Natural killer cell (primary cell): ENCODE results near the gene LIME1. TPM values are rescaled to one million over a fixed set of nuclear protein-coding genes. Genes with fewer than 3 reads are reported as not detected.

ENCODE experiments used
- total RNA-seq, 4 donors: library from RNA; stranded (reverse); fragments of 120-200 nt in 1 of 4; gene quantifications; one replicate each; pipeline versions ENCODE4 v1.2.3 to v1.2.4, GENCODE V29; 2013 to 2022

The LIME1 gene
- total RNA-seq, 3 donors from 2014 or later (not counting 1 experiment from before 2014, with no cell fraction given) = 86.5 to 94.4 (median 91.7) TPM

Other genes starting within 250 kb of the LIME1 start
- under 1 TPM; 0.14 to 0.86 (median 0.35) TPM for gene EEF1A2, start 237.6 kb upstream of the LIME1 start, total RNA-seq
- gene PPDPF, start 215.9 kb upstream of the LIME1 start, total RNA-seq = 100 to 1,000 TPM in 2 of 3 donors, 10 to 100 TPM in 1; 95.5 to 197 (median 159) TPM
- gene PTK6, start 199.3 kb upstream of the LIME1 start, total RNA-seq = under 1 TPM in 2 of 3 donors, not detected in 1; 0.16 to 0.48 TPM
- gene SRMS, start 188.9 kb upstream of the LIME1 start, total RNA-seq = under 1 TPM in 2 of 3 donors, not detected in 1; 0.16 to 0.23 TPM
- under 1 TPM; 0.19 to 0.75 (median 0.25) TPM for gene FNDC11, start 182.5 kb upstream of the LIME1 start, total RNA-seq
- gene HELZ2, start 162.4 kb upstream of the LIME1 start, total RNA-seq = 10 to 100 TPM; 85.2 to 90.7 (median 89.4) TPM
- gene GMEB2, start 109.6 kb upstream of the LIME1 start, total RNA-seq = 10 to 100 TPM; 11.7 to 15.1 (median 14.6) TPM
- 10 to 100 TPM in 1 of 3 donors, 1 to 10 TPM in 2; 6.7 to 12.9 (median 8.3) TPM for gene STMN3, start 83.2 kb upstream of the LIME1 start, total RNA-seq
- gene RTEL1, start 78.4 kb upstream of the LIME1 start, total RNA-seq = 10 to 100 TPM; 36.3 to 52.0 (median 40.4) TPM
- gene TNFRSF6B, start 40.0 kb upstream of the LIME1 start, total RNA-seq = not detected
- gene ARFRP1, start 28.7 kb upstream of the LIME1 start, total RNA-seq = 10 to 100 TPM; 43.9 to 55.8 (median 50.6) TPM
- gene ZGPAT, start 28.6 kb upstream of the LIME1 start, total RNA-seq = 10 to 100 TPM; 39.3 to 47.7 (median 46.1) TPM
- 100 to 1,000 TPM in 1 of 3 donors, 10 to 100 TPM in 2; 90.4 to 100 (median 95.5) TPM for gene SLC2A4RG, start 3.1 kb downstream of the LIME1 start, total RNA-seq
- gene ZBTB46, start 94.6 kb downstream of the LIME1 start, total RNA-seq = 1 to 10 TPM; 1.1 TPM
- gene ABHD16B, start 124.8 kb downstream of the LIME1 start, total RNA-seq = not detected
- gene TPD52L2, start 128.6 kb downstream of the LIME1 start, total RNA-seq = 10 to 100 TPM; 36.8 to 47.2 (median 45.1) TPM
- gene DNAJC5, start 158.5 kb downstream of the LIME1 start, total RNA-seq = 10 to 100 TPM; 27.5 to 45.1 (median 42.8) TPM
- gene UCKL1, start 219.8 kb downstream of the LIME1 start, total RNA-seq = 10 to 100 TPM; 49.9 to 58.1 (median 49.9) TPM
- gene ZNF512B, start 233.3 kb downstream of the LIME1 start, total RNA-seq = 10 to 100 TPM; 11.5 to 16.8 (median 13.8) TPM
- gene SAMD10, start 243.0 kb downstream of the LIME1 start, total RNA-seq = 10 to 100 TPM; 15.2 to 22.3 (median 17.6) TPM
- gene PRPF6, start 244.5 kb downstream of the LIME1 start, total RNA-seq = 10 to 100 TPM; 52.7 to 63.0 (median 55.0) TPM